Thyroid gland (tissue), 4 donors: Measurements from ENCODE around the gene SARDH. TPM values are rescaled to one million over a fixed set of nuclear protein-coding genes. Genes with fewer than 3 reads are reported as not detected.
"Not testable (repeated sequence)": the region's sequence is repeated elsewhere in the genome, so short reads cannot be mapped to it uniquely, and the experiment has no call there.

ENCODE experiments used
- DNase-seq, 2 donors: peaks; one replicate each; pipeline ENCODE4 v3.0.0-alpha.2; 2019
- H3K27ac ChIP-seq, 3 donors: fragments of 200-600 bp; sonication (generic); 1 replicate in 2 of 3; 2 replicates in 1 of 3; pipeline ENCODE4 v1.5.1; 2016 to 2019; ENCODE audit warnings: mild to moderate bottlenecking in 1 of 3, moderate library complexity in 1 of 3
- H3K27me3 ChIP-seq: fragments of 200-600 bp; sonication (generic); one replicate; pipeline ENCODE4 v1.5.1; 2019
- H3K36me3 ChIP-seq, 2 donors: fragments of 200-600 bp; sonication (generic); one replicate each; pipeline ENCODE4 v1.5.1; 2016 to 2019
- H3K4me1 ChIP-seq, 2 donors: fragments of 200-600 bp; sonication (generic); one replicate each; pipeline ENCODE4 v1.5.1; 2017 to 2019
- H3K4me3 ChIP-seq, 3 donors: fragments of 200-600 bp; sonication (generic); replicated peaks in 1 of 3; 1 replicate in 2 of 3; 2 replicates in 1 of 3; pipeline ENCODE4 v1.5.1; 2016; ENCODE audit warnings: mild to moderate bottlenecking in 1 of 3
- H3K9me3 ChIP-seq: fragments of 200-600 bp; sonication (generic); one replicate; pipeline ENCODE4 v1.5.1; 2017
- POLR2A ChIP-seq, 2 donors: fragments of 450-650 bp; IDR thresholded peaks; one replicate each; pipeline ENCODE4 v1.6.1; 2017; ENCODE audit warnings: antibody characterized with exemption in 2 of 2, mild to moderate bottlenecking in 2 of 2, moderate library complexity in 1 of 2
- WGBS, 2 donors: methylation state at CpG; one replicate each; pipeline ENCODE4 v1.1.5; 2017; 5-methylcytosine and 5-hydroxymethylcytosine counted together
- intact Hi-C: fragments of 100-400 bp; cut with DNase I; formaldehyde crosslinking; loops from one replicate; pipeline ENCODE4 v1.15.1; 2023
- total RNA-seq, 4 donors: library from RNA; depleted of rRNA; stranded (reverse); fragments of >200 nt; gene quantifications; one replicate each; pipeline ENCODE4 v1.2.3, GENCODE V29; 2016
- TF ChIP-seq, protein P1 (sequence below), 6 experiments: fragments of 200-600 bp in 3 of 6; fragments of 450-650 bp in 3 of 6; sonication (generic) in 3 of 6; IDR thresholded peaks; one replicate each; pipeline ENCODE4 v1.5.1; 2016 to 2019; ENCODE audit warnings: antibody characterized with exemption in 6 of 6, mild to moderate bottlenecking in 2 of 6, inconsistent platforms in 1 of 6, moderate library complexity in 1 of 6

Gene SARDH
- total RNA-seq, 4 donors from 2014 or later, result 2.2 to 6.2 (median 3.3) TPM; not detected in 1

GRCh38 chr9:133767625-133768024 is 29.5 kb upstream of the SARDH start:
- no peak for DNase-seq
- no peaks in the 10 kb centered on the region for H3K4me1 ChIP-seq
- H3K27me3 ChIP-seq, result no peaks in the 10 kb centered on the region
- 100% methylated on average over 1 of the region's 1 CpG for WGBS, 2 donors
- H3K27ac ChIP-seq, result no peak overlapping the region
- TF ChIP-seq, protein P1, sequence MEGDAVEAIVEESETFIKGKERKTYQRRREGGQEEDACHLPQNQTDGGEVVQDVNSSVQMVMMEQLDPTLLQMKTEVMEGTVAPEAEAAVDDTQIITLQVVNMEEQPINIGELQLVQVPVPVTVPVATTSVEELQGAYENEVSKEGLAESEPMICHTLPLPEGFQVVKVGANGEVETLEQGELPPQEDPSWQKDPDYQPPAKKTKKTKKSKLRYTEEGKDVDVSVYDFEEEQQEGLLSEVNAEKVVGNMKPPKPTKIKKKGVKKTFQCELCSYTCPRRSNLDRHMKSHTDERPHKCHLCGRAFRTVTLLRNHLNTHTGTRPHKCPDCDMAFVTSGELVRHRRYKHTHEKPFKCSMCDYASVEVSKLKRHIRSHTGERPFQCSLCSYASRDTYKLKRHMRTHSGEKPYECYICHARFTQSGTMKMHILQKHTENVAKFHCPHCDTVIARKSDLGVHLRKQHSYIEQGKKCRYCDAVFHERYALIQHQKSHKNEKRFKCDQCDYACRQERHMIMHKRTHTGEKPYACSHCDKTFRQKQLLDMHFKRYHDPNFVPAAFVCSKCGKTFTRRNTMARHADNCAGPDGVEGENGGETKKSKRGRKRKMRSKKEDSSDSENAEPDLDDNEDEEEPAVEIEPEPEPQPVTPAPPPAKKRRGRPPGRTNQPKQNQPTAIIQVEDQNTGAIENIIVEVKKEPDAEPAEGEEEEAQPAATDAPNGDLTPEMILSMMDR (IDR thresholded peaks at IDR 0.05), result no peak
- TF ChIP-seq POLR2A (IDR thresholded peaks at IDR 0.05), result no peak
- H3K36me3 ChIP-seq, result peaks cover 3 to 9% of the 10 kb centered on the region in 2 donors
- no peaks in the 10 kb centered on the region for H3K9me3 ChIP-seq
- intact Hi-C loops, result no loop called here
- H3K4me3 ChIP-seq, result no peak overlapping the region

DNA sequence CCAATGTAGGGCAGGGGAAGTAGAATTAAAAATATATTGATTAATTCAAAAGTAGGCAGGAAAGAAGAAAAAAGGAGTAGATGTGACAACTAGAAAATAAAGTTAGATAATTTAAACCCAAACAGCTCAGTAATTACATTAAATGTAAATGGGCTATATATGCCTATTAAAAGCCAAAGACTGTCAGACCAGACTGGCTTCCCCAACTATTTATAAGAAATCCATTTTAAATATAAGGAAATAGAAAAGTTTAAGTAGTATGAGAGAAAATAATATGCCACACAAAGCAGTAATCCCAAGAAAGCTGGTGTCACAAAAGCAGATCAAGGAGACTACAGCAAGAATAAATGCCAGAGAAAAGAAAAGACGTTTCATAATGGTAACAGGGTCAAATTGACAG is 28.9 kb upstream of the SARDH start:
- intact Hi-C loops, result no loop called here
- peaks cover 3 to 9% of the 10 kb centered on the region in 2 donors for H3K36me3 ChIP-seq

GRCh38 chr9:133766234-133766633 is 28.1 kb upstream of the SARDH start:
- H3K4me3 ChIP-seq, H3K27me3 ChIP-seq, H3K27ac ChIP-seq, DNase-seq, intact Hi-C loops, H3K9me3 ChIP-seq, H3K36me3 ChIP-seq, H3K4me1 ChIP-seq: not testable (repeated sequence)
- 81 to 93% methylated on average over 3 of the region's 3 CpGs for WGBS, 2 donors

More for the DNA sequence above, 28.9 kb upstream of the SARDH start:
- no peaks in the 10 kb centered on the region for H3K4me1 ChIP-seq
- TF ChIP-seq, protein P1 (IDR thresholded peaks at IDR 0.05), result no peak
- no peak for TF ChIP-seq POLR2A (IDR thresholded peaks at IDR 0.05)
- no peaks in the 10 kb centered on the region for H3K9me3 ChIP-seq
- H3K27me3 ChIP-seq, result no peaks in the 10 kb centered on the region
- WGBS, 2 donors, result 97 to 100% methylated on average over 1 of the region's 1 CpG
- DNase-seq, result no peak
- no peak overlapping the region for H3K27ac ChIP-seq
- no peak overlapping the region for H3K4me3 ChIP-seq

GRCh38 chr9:133763272-133764183 is 25.4 kb upstream of the SARDH start:
- Histone ChIP-seq H3K4me3 (no peak overlapping the region), H3K27me3 (no peaks in the 10 kb centered on the region), H3K4me1 (peaks cover 8 to 13% of the 10 kb centered on the region in 2 donors), H3K36me3 (peaks cover 3 to 9% of the 10 kb centered on the region in 2 donors), H3K9me3 (no peaks in the 10 kb centered on the region), H3K27ac (no peak overlapping the region)
- WGBS, 2 donors, result 89 to 92% methylated on average over 19 to 25 of the region's 26 CpGs
- intact Hi-C loops, result no loop called here
- TF ChIP-seq, protein P1 (IDR thresholded peaks at IDR 0.05), result no peak
- TF ChIP-seq POLR2A (IDR thresholded peaks at IDR 0.05), result no peak
- DNase-seq, result peak in 1 of 2 donors; percentile 1

DNA sequence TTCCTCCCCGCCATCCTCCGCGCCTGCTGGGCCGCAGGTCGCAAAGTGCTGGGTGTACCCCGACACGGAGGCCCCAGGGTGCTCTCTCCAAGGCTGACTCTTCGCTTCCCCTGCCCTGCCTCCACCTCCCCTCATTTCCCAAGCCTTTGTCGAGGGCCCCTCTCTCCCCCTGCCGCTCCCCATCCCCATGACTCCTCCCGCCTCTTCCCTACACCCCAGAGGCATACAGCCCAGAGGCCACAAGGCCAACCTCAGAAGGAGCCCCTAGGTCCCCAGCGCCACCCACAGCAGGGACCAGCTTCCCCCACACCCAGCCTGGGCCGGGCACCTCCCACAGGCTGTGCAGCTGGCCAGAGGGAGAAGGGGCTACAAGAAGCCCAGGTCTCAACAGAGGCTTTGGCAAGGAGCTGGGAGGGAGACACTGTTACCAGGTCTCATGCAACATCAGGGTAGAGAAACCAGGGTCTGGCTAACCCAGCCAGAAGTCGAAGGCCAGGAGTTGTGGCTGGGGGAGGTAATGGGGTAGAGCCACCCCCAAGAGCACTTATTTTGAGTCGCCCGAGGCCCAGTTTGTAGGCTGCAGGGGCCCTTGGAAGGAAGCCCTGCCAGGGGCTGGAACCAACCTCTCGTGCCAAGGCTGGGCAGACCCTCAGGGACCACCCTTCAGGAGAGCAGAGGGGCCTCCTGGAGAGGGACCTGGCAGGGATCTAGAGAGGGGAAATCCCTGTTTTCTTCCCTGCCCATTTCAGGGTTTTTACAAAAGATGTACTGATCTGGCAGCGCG is 24.5 kb upstream of the SARDH start:
- Histone ChIP-seq H3K27me3 (no peaks in the 10 kb centered on the region), H3K36me3 (peaks cover 3 to 5% of the 10 kb centered on the region in 2 donors), H3K27ac (no peak overlapping the region), H3K9me3 (no peaks in the 10 kb centered on the region), H3K4me1 (peaks cover 14 to 19% of the 10 kb centered on the region in 2 donors), H3K4me3 (no peak overlapping the region)
- DNase-seq, result peak in 1 of 2 donors; percentile 2
- intact Hi-C loops, result no loop called here
- WGBS, 2 donors, result 93 to 95% methylated on average over 15 to 19 of the region's 19 CpGs
- TF ChIP-seq, protein P1 (IDR thresholded peaks at IDR 0.05), result no peak
- TF ChIP-seq POLR2A (IDR thresholded peaks at IDR 0.05), result no peak
